Effector CD4-positive, alpha-beta T cell (primary cell): ENCODE data around the gene PCBP3.
"Not testable (repeated sequence)": the region's sequence is repeated elsewhere in the genome, so short reads cannot be mapped to it uniquely, and the experiment has no call there.

Experiments used
- DNase-seq: peaks from one replicate; pipeline ENCODE4 v3.0.0-alpha.2; 2020

The PCBP3 gene

GRCh38 chr21:45885930-45886601 is 242.5 kb downstream of the PCBP3 start:
- DNase-seq, result not testable (repeated sequence)

- DNase-seq, result no peak
Observed at GRCh38 chr21:45886610-45887026, 243.1 kb downstream of the PCBP3 start.

GRCh38 chr21:45887120-45887611 is 243.6 kb downstream of the PCBP3 start:
- DNase-seq, result no peak

GRCh38 chr21:45887788-45888187 is 244.3 kb downstream of the PCBP3 start:
- no peak for DNase-seq

GRCh38 chr21:45888386-45889009 is 245.0 kb downstream of the PCBP3 start:
- no peak for DNase-seq

GRCh38 chr21:45889256-45889655 is 245.7 kb downstream of the PCBP3 start:
- no peak for DNase-seq

- DNase-seq, result no peak
Observed at GRCh38 chr21:45889961-45890360, 246.4 kb downstream of the PCBP3 start.

- no peak for DNase-seq
Observed at GRCh38 chr21:45891388-45892155, 248.0 kb downstream of the PCBP3 start.

GRCh38 chr21:45892156-45892915 is 248.8 kb downstream of the PCBP3 start:
- DNase-seq, result no peak

GRCh38 chr21:45892916-45893739 is 249.6 kb downstream of the PCBP3 start:
- no peak for DNase-seq

- no peak for DNase-seq
Observed at GRCh38 chr21:45893740-45894449, 250.4 kb downstream of the PCBP3 start.

- DNase-seq, result no peak
Observed at GRCh38 chr21:45894450-45894825, 250.9 kb downstream of the PCBP3 start.

GRCh38 chr21:45894906-45895777 is 251.6 kb downstream of the PCBP3 start:
- no peak for DNase-seq

GRCh38 chr21:45895778-45896370 is 252.3 kb downstream of the PCBP3 start:
- no peak for DNase-seq

GRCh38 chr21:45896431-45896830 is 252.9 kb downstream of the PCBP3 start:
- not testable (repeated sequence) for DNase-seq

GRCh38 chr21:45897191-45898027 is 253.9 kb downstream of the PCBP3 start:
- DNase-seq, result no peak

GRCh38 chr21:45898028-45898350 is 254.5 kb downstream of the PCBP3 start:
- DNase-seq, result no peak

- DNase-seq, result no peak
Observed at GRCh38 chr21:45898781-45899180, 255.3 kb downstream of the PCBP3 start.
